Testis (tissue), 2 donors: ENCODE measurements around the gene ARL15.

Experiments
- POLR2A ChIP-seq: fragments of 450-650 bp; IDR thresholded peaks from one replicate; pipeline ENCODE4 v1.6.1; 2017; ENCODE audit warnings: antibody characterized with exemption, mild to moderate bottlenecking, moderate library complexity
- TF ChIP-seq, protein P1 (sequence below), 3 experiments: fragments of 450-650 bp in 2 of 3; fragments of 200-600 bp in 1 of 3; sonication (generic) in 1 of 3; IDR thresholded peaks; one replicate each; pipeline ENCODE4 v1.5.1; 2016 to 2019; ENCODE audit warnings: antibody characterized with exemption in 3 of 3, mild to moderate bottlenecking in 2 of 3, moderate library complexity in 1 of 3

DNA sequence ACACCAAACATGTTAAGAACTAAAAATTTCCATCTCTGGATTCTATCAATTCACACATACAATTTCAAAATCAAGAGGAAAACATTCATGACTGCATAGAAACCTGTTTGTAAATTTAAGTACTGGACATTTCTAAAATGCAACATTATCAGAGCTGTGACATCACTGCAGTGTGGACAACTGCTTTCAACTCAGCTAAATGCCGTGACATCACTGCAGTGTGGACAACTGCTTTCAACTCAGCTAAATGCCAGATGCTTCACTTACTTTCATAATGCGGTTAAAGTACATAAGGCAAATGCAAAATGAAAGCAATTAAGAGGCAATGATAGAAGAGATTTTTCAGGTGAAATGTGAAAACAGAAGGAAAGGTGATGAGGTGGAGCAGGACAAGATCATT, 161.5 kb downstream of the ARL15 start:
- TF ChIP-seq, protein P1, sequence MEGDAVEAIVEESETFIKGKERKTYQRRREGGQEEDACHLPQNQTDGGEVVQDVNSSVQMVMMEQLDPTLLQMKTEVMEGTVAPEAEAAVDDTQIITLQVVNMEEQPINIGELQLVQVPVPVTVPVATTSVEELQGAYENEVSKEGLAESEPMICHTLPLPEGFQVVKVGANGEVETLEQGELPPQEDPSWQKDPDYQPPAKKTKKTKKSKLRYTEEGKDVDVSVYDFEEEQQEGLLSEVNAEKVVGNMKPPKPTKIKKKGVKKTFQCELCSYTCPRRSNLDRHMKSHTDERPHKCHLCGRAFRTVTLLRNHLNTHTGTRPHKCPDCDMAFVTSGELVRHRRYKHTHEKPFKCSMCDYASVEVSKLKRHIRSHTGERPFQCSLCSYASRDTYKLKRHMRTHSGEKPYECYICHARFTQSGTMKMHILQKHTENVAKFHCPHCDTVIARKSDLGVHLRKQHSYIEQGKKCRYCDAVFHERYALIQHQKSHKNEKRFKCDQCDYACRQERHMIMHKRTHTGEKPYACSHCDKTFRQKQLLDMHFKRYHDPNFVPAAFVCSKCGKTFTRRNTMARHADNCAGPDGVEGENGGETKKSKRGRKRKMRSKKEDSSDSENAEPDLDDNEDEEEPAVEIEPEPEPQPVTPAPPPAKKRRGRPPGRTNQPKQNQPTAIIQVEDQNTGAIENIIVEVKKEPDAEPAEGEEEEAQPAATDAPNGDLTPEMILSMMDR (IDR thresholded peaks at IDR 0.05), result no peak
- TF ChIP-seq POLR2A, result no peak
